Measurements from ENCODE around the gene AOPEP.
A peak's percentile ranks its signal among the peaks of the same experiment; 100 is the strongest.

AOPEP gene

DNA sequence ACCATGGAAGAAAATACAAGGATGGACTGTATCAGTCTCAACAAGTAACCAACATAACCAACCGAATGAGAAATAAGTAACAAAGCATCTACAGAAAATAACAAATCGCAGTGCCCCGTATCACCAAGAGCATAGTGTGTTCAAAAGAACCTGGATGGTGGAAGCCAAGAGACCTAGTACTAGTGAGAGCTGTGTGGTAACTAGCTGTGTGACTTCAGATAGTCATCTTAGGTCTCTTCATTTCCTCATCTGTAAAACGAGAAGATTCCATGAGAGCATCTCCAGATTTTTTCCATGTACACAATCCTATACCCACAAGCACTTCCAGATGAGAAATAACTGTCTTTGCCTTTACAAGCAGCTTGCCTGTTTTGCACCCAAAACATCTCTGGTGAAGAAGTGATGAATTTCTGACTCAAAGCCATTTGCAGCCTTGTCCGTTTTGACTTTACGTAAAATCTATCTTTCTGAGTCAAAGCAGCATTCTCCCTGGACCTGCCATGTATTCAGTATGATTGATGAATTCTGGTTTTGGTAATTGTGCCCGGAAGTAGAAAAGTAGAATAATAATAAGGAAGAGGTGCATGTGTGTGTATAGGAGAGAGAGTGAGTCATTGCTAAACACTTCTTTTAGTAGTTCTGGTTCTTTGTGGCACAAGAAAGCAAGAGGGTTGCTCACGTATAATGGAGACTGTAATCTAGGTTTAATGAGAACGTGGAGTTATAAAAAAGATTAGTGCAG is 41.0 kb downstream of the AOPEP start:
- no peak for DNase-seq

DNA sequence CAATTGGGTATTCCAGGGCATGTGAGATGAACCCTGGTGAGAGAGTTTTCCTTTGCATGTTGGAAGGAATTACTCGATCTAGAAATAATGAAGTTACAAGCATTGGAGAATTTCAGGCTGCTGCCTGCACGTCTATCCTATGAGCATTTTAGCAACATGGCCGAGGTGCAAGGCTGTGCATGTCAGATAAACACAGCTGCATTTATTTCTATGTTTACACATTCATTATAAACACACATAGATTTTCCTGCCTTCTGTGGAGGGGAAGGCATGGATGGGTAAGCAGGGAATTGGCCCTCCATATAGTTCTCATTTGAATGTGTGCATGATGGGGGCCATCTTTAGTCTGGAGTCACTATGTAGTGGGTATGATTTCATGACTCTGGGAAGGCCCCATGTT is 42.3 kb downstream of the AOPEP start:
- DNase-seq: no peak

- no peak for DNase-seq
Measured at GRCh38 chr9:94770334-94770733, 43.8 kb downstream of the AOPEP start.

DNA sequence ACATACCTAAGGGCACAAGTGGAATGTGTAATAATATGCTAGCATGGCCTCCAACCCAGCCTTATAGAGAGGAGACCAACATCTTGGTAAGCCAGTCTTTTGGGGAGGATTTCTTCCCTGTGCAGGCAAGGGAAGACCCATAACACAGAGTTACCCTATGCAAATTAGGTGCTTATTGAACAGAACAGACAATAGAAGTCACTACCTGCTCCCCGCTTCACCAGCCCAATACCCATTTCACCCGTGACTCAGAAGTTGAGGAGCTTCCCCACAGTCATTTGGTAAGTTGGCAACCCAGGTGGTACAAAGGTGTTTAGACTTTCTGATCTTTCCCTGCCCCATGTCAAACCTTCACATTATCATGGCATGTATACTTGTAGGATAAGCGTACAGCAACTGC is 44.6 kb downstream of the AOPEP start:
- no peak for DNase-seq

- DNase-seq: no peak
Measured at GRCh38 chr9:94772144-94772543, 45.6 kb downstream of the AOPEP start.

GRCh38 chr9:94772639-94773303 is 46.3 kb downstream of the AOPEP start:
- peak; percentile 48 for DNase-seq

- DNase-seq: no peak
Measured at GRCh38 chr9:94773655-94774054, 47.2 kb downstream of the AOPEP start.

DNA sequence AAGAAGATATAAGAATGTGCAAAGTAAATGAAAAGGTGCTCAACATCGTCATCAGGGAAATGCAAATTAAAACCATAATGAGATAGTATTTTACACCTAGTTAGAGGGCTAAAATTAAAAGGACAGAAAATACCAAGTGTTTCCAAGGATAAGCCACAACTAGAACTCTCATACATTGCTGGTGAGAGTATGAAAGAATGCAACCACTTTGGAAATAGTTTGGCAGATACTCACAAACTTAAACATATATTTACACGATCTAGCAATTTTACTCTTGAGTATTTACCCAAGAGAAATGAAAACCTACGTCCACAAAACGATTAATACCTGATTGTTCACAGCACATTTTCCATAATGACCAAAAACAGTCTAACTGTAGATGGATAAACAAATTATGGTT is 51.5 kb downstream of the AOPEP start:
- DNase-seq: no peak

GRCh38 chr9:94779031-94779430 is 52.5 kb downstream of the AOPEP start:
- DNase-seq: no peak

DNA sequence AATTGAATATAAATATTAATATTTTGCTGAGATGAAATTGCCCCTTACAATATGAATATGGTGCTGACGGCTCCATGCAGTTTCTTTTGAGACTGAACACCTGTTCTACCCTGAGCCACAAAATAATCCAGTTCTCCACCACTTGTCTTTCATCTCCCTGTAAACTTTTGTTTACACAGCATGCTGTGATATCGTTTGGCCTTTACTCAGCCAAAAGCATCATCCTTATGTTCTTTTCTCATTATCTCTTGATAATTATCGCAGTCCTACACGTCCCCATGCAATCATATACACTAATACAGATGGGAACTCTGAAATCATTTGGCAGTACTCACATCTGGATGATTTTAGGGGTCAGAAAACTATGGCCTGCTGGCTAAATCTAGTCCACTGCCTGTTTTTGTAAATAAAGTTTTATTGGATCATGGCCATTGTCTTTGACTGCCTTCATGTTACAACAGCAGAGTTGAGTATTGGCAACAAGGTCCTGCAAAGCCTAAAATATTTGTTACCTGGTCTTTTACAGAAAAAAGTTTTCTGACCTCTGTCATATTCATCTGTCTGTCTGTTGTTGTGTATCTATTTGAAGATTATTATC is 53.3 kb downstream of the AOPEP start:
- no peak for DNase-seq

DNA sequence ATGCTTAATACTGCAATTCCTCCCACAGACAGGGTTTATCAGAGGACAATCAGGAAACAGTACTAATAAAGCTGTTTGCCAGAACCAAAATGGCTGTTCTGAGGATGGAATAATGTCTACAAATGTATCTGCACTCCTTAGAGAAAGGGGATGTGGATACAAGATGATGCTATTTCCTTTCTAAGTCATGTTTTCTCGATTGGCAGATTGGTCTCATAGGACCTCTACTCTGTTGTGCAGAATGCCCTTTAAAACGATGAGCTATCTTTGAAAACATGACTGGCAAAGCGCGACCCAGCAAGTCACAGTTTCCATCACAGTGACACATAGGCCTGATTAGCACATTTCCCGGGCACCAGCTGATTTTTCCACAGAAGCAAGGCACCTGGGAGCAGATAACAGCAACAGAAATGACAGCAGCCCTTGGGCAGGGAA is 54.0 kb downstream of the AOPEP start:
- peak; percentile 28 for DNase-seq

DNA sequence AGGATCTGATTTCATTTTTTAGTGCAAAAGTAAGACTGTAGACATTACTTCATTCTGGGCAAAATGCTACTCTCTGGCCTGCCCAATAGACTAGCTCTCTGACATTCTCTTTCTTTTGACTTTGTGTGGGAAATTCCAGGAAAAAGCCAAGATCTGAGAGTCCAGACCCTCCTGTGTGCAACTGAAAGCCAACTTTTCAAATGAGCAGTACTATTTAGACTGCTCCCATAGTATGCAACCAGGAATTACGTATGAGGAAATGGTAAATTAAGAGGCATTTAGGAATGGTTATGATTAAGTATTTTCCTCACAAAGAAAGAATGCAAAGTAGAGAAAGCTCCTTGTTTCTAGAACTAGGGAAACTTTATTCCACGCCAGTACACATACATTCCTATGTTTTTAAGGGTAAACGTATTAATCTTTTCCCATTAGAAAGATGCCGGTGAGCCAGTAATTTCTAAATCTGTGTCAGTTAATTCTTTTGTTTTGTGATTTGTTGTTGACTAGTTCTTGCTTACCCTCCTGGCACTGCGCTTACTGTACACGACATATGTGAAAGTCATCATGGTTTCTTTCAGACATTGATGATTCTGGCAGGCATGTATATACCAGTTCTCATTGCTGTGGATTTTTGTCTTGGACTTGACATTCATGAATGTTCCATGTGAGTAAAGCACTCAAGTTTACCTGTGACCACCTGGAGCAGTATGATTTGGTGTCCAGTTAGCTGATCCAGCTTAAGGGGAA is 56.0 kb downstream of the AOPEP start:
- DNase-seq: no peak

DNA sequence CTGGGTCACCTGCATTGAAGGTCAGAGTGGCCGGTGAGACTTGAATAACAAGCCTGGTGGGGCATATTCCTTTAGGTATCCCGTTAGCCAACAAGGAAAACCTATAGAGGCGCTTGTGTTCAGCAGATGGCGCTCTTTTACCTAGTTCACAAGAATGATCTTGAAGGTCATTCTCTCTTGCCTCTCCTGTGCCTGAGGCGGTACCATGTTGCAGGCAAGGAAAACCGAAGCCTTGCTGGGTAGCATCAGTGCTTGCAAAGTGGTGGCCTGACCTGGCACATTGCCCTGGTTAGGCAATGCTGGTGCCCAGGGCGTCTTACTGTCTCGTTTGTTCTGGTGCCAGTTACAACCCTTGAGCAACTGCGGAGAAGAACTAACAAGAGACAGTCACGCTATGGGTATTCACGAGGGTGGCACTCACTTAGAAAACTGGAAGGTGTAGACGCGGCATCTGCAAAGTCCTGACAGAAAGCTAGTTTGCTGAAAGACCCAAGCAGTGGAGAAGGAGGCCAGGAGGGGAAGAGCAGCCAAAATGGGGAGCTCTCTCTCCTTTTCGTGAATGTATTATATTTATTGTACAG is 56.7 kb downstream of the AOPEP start:
- peak; percentile 71 for DNase-seq

- no peak for DNase-seq
Measured at GRCh38 chr9:94783928-94784327, 57.4 kb downstream of the AOPEP start.

DNA sequence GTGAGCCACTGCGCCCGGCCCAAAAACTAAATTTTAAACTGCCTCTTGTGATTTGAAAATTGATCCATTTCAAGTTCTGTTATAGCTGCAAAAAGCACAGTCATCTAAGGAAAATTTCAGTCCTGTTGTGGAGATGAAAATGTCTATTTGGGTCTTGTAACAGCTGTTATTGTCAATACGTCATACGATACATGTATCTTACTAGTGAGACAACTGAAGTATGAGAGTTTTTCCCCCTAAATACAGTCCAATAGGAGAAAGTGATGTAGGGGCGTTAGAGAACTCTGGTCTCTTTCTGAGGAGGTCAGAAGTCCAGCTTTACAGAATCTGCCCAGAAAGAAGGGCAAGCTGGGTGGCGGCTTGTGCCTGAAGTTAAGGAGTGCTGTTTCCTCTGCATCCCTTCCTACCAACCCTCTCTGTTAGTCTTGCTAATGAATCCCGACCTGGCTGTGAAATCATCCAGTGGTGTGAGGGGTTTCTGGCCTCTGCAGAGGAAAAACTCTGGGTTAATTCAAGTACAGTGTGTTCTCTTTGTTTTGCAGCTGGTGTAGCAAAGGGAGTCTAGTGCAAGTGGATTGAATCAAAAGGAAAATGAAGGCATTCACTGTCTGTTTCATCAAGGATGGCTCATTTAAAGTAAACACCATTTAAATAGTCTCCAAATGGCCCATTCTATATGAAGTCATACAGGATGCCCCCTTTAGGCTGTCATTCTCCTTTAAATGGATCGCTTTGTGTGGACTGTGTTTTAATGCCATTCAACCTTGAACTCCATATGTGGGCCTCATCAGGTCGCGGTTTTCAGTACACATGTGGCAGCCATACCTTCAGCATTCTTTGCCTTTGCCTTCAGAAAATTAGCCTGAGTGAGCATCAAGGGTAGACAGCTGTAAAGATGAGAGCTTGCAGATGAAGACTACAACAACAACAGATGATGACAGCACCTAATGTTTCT is 59.0 kb downstream of the AOPEP start:
- DNase-seq: no peak

GRCh38 chr9:94786586-94786985 is 60.1 kb downstream of the AOPEP start:
- no peak for DNase-seq

DNA sequence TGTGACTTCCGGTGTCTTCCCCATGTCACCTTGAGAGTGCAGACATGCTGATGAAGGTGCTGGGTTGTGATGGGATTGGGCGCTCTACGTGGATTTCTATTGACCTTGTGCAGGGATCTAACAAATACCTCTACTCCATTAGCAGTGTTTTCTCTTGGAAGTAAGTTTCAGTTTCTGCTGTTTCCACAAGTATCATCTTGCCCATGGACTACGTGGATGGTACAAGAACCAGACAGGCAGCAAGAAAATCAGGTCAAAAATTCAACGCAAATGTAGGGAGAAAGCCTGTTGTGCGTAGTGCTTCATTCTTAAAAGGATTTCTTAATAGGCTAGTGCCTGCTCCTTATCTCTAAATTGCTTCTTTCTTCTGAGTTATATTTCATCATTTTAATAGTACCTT is 60.8 kb downstream of the AOPEP start:
- no peak for DNase-seq

DNA sequence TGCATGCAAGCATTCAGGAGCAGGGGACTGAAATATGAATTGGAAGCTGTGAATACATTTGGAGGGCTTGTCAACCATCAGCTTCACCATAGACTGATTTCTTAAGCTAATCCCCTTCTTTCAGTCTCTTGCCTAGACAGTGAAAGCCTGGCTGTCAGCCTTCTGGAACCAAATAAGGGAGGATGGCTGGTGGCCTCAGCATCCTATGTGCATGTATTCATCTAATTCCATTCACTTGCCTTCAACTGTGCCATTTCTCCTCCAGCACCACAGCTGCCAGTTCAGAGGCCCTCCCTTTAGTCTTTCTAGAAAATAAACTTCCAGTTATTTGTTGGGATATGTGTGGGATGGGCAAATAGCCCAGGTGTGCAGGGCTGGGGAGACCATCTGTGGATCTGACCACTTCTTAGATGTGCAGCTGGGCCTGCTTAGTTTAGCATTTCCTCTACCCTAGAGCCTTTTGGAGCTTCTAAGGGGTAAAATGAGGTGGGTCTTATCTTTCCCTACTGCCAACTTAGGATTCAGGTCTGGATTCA is 62.1 kb downstream of the AOPEP start:
- DNase-seq: no peak

DNA sequence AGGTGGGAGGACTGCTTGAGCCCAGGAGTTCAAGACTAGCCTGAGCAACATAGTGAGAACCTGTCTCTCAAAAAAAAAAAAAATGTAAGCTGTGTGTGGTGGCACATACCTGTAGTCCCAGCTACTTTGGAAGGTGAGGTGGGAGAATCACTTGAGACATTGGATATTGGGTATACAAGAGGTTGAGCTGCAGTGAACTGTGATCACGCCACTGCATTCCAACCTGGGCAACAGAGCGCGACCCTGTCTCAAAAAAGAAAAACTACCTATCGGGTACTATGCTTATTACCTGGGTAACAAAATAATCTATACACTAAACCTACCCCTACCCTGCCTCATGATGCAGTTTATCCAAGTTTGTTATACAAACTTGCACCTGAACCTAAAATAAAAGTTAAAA is 64.9 kb downstream of the AOPEP start:
- no peak for DNase-seq

GRCh38 chr9:94792511-94792910 is 66.0 kb downstream of the AOPEP start:
- no peak for DNase-seq

GRCh38 chr9:94794476-94795167 is 68.1 kb downstream of the AOPEP start:
- DNase-seq: no peak

Measured in retina (tissue), 1 donor.